Measurements from ENCODE around the gene DGCR8.

- TF ChIP-seq, protein P1, sequence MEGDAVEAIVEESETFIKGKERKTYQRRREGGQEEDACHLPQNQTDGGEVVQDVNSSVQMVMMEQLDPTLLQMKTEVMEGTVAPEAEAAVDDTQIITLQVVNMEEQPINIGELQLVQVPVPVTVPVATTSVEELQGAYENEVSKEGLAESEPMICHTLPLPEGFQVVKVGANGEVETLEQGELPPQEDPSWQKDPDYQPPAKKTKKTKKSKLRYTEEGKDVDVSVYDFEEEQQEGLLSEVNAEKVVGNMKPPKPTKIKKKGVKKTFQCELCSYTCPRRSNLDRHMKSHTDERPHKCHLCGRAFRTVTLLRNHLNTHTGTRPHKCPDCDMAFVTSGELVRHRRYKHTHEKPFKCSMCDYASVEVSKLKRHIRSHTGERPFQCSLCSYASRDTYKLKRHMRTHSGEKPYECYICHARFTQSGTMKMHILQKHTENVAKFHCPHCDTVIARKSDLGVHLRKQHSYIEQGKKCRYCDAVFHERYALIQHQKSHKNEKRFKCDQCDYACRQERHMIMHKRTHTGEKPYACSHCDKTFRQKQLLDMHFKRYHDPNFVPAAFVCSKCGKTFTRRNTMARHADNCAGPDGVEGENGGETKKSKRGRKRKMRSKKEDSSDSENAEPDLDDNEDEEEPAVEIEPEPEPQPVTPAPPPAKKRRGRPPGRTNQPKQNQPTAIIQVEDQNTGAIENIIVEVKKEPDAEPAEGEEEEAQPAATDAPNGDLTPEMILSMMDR (conservative IDR thresholded peaks at IDR 0.05), result no peak
- no peak for TF ChIP-seq EZH2 (IDR thresholded peaks at IDR 0.05; ENCODE audit: low read depth)
Measured at GRCh38 chr22:20064545-20065262, 15.3 kb upstream of the DGCR8 start.

All from PC-9 (cell line).